ENCODE data around the gene GLE1. TPM values are rescaled to one million over a fixed set of nuclear protein-coding genes. Genes with fewer than 3 reads are reported as not detected.
A peak's percentile ranks its signal among the peaks of the same experiment; 100 is the strongest.

Gene GLE1
- polyA plus RNA-seq, 3 donors, result 16.0 to 31.2 (median 22.2) TPM

GRCh38 chr9:128523199-128523925 lies 18.8 kb downstream of the GLE1 start:
- Histone ChIP-seq H3K79me2 (ENCODE audit: insufficient read depth, low read length) (no peaks in the 10 kb centered on the region), H3K9ac (ENCODE audit: insufficient read depth, low read length, poor library complexity, severe bottlenecking) (no peak overlapping the region), H3K27me3 (ENCODE audit: control insufficient read depth in 2 of 2, insufficient read depth in 2 of 2, low read length in 2 of 2) (no peaks in the 10 kb centered on the region), H3K4me3 (replicated peaks in 1 of 3; ENCODE audit: low read depth in 2 of 3, low read length in 3 of 3) (no peak overlapping the region), H3K9me3 (replicated peaks in 1 of 2; ENCODE audit: control insufficient read depth in 1 of 2, insufficient read depth in 1 of 2, low read length in 2 of 2) (no peaks in the 10 kb centered on the region), H4K20me1 (ENCODE audit: insufficient read depth, low read length) (peaks cover 5% of the 10 kb centered on the region), H3K27ac (ENCODE audit: low read depth in 1 of 2, low read length in 2 of 2) (no peak overlapping the region), H3K36me3 (replicated peaks in 1 of 2; ENCODE audit: control insufficient read depth in 1 of 2, insufficient read depth in 2 of 2, low read length in 2 of 2) (peaks cover 72 to 87% of the 10 kb centered on the region in 2 donors), H3K4me1 (ENCODE audit: control insufficient read depth in 1 of 2, insufficient read depth in 2 of 2, low read length in 2 of 2) (no peaks in the 10 kb centered on the region), H2AFZ (ENCODE audit: insufficient read depth, low read depth, low read length, poor library complexity, severe bottlenecking) (no peak overlapping the region), H3K4me2 (replicated peaks; ENCODE audit: extremely low read depth, low read length, poor library complexity, severe bottlenecking) (no peak overlapping the region)
- Mint-ChIP-seq H3K27me3 (ENCODE audit: low read depth in 3 of 3) (peaks cover 0 to 4% (median 0%) of the 10 kb centered on the region in 3 donors), H3K27ac (peak overlapping the region in 3 of 7 donors; percentile 8 to 75 (median 44)), H3K4me1 (no peaks in the 10 kb centered on the region), H3K9me3 (peaks cover 0 to 5% (median 3%) of the 10 kb centered on the region in 7 donors), H3K4me3 (no peak overlapping the region), H3K36me3 (peaks cover 74 to 92% of the 10 kb centered on the region in 2 donors)
- intact Hi-C loops (cut with micrococcal nuclease), result no loop called here
- DNase-seq, result no peak
- WGBS (ENCODE audit: insufficient coverage), result 86% methylated on average over 11 of the region's 13 CpGs
- no peak for TF ChIP-seq CTCF (IDR thresholded peaks at IDR 0.05)

GRCh38 chr9:128526720-128527119 lies 22.2 kb downstream of the GLE1 start:
- WGBS (ENCODE audit: insufficient coverage), result no CpG with 5 or more reads among the region's 2 CpGs
- Histone ChIP-seq H4K20me1 (ENCODE audit: insufficient read depth, low read length) (no peaks in the 10 kb centered on the region), H3K4me2 (replicated peaks; ENCODE audit: extremely low read depth, low read length, poor library complexity, severe bottlenecking) (no peak overlapping the region), H3K9me3 (replicated peaks in 1 of 2; ENCODE audit: control insufficient read depth in 1 of 2, insufficient read depth in 1 of 2, low read length in 2 of 2) (no peaks in the 10 kb centered on the region), H3K79me2 (ENCODE audit: insufficient read depth, low read length) (no peaks in the 10 kb centered on the region), H3K9ac (ENCODE audit: insufficient read depth, low read length, poor library complexity, severe bottlenecking) (no peak overlapping the region), H2AFZ (ENCODE audit: insufficient read depth, low read depth, low read length, poor library complexity, severe bottlenecking) (no peak overlapping the region), H3K4me3 (replicated peaks in 1 of 3; ENCODE audit: low read depth in 2 of 3, low read length in 3 of 3) (no peak overlapping the region), H3K4me1 (ENCODE audit: control insufficient read depth in 1 of 2, insufficient read depth in 2 of 2, low read length in 2 of 2) (no peaks in the 10 kb centered on the region), H3K36me3 (replicated peaks in 1 of 2; ENCODE audit: control insufficient read depth in 1 of 2, insufficient read depth in 2 of 2, low read length in 2 of 2) (peaks cover 78 to 95% of the 10 kb centered on the region in 2 donors), H3K27me3 (ENCODE audit: control insufficient read depth in 2 of 2, insufficient read depth in 2 of 2, low read length in 2 of 2) (no peaks in the 10 kb centered on the region), H3K27ac (ENCODE audit: low read depth in 1 of 2, low read length in 2 of 2) (no peak overlapping the region)
- no peak for TF ChIP-seq CTCF (IDR thresholded peaks at IDR 0.05)
- Mint-ChIP-seq H3K36me3 (peaks cover 72 to 98% of the 10 kb centered on the region in 2 donors), H3K9me3 (no peaks in the 10 kb centered on the region), H3K27me3 (ENCODE audit: low read depth in 3 of 3) (peaks cover 0 to 4% (median 0%) of the 10 kb centered on the region in 3 donors), H3K4me1 (no peaks in the 10 kb centered on the region), H3K4me3 (no peak overlapping the region), H3K27ac (no peak overlapping the region)
- intact Hi-C loops (cut with micrococcal nuclease), result no loop called here
- DNase-seq, result no peak

Measured in CD14-positive monocyte (primary cell).